AG04449 (cell line): Measurements from ENCODE around the gene DIMT1.

Experiments
- CTCF ChIA-PET: fragments of 350-600 bp; formaldehyde crosslinking; extraction: SDS; loops from one replicate; lab custom pipeline; 2021; ENCODE audit warnings: antibody characterized with exemption; lab: Yijun Ruan, JAX
- POLR2A ChIA-PET: fragments of 400-600, 350-600 bp; formaldehyde crosslinking; extraction: SDS; loops from one replicate; lab custom pipeline; 2020; ENCODE audit warnings: antibody characterized with exemption, inconsistent platforms; lab: Yijun Ruan, JAX
- DNase-seq: peaks from one replicate; pipeline ENCODE4 v3.0.0-alpha.2; 2010; ENCODE audit warnings: low read depth, low spot score
- H3K4me3 ChIP-seq: 2 replicates; pipeline ENCODE4 v1.5.1; 2011; ENCODE audit warnings: low read depth, mild to moderate bottlenecking, control low read depth, low read length
- CTCF ChIP-seq: IDR thresholded peaks from one replicate; pipeline ENCODE4 v1.5.1; 2011; ENCODE audit warnings: mild to moderate bottlenecking, moderate library complexity, low read length, control low read depth, inconsistent platforms; ENCODE audit not compliant: insufficient read depth; ENCODE audit errors: missing control alignments

DIMT1 gene

GRCh38 chr5:62374090-62374489, 29.6 kb downstream of the DIMT1 start:
- POLR2A ChIA-PET, result no interaction called here
- CTCF ChIA-PET, result interaction anchor here (1.3 kb wide), 1 partner anchor 18 kb away, joined by 3 read pairs; no protein-coding TSS in a partner anchor
- no peak overlapping the region for H3K4me3 ChIP-seq
- no peak for DNase-seq
- no peak for TF ChIP-seq CTCF

- ChIA-PET POLR2A (no interaction called here), CTCF (no interaction called here)
- DNase-seq, result no peak
- no peak for TF ChIP-seq CTCF
- H3K4me3 ChIP-seq, result no peak overlapping the region
Observed at GRCh38 chr5:62373382-62373781, 30.3 kb downstream of the DIMT1 start.

GRCh38 chr5:62372600-62372999, 31.1 kb downstream of the DIMT1 start:
- DNase-seq, result no peak
- POLR2A ChIA-PET, result no interaction called here
- CTCF ChIA-PET, result no interaction called here
- no peak overlapping the region for H3K4me3 ChIP-seq
- no peak for TF ChIP-seq CTCF

- POLR2A ChIA-PET, result no interaction called here
- no peak for TF ChIP-seq CTCF
Observed at GRCh38 chr5:62371409-62371808, 32.3 kb downstream of the DIMT1 start.

GRCh38 chr5:62369039-62369438, 34.7 kb downstream of the DIMT1 start:
- CTCF ChIA-PET, result no interaction called here
- POLR2A ChIA-PET, result no interaction called here

More at GRCh38 chr5:62371409-62371808, 32.3 kb downstream of the DIMT1 start:
- CTCF ChIA-PET, result no interaction called here
- no peak overlapping the region for H3K4me3 ChIP-seq
- no peak for DNase-seq

GRCh38 chr5:62362701-62363100, 41.0 kb downstream of the DIMT1 start:
- ChIA-PET CTCF (interaction anchor here (1.3 to 2.6 kb wide), 2 partner anchors 8 to 10 kb away, joined by 6 to 8 read pairs; no protein-coding TSS in a partner anchor), POLR2A (no interaction called here)
- TF ChIP-seq CTCF, result no peak
- H3K4me3 ChIP-seq, result no peak overlapping the region
- DNase-seq, result no peak

More at GRCh38 chr5:62369039-62369438, 34.7 kb downstream of the DIMT1 start:
- TF ChIP-seq CTCF, result no peak
- H3K4me3 ChIP-seq, result no peak overlapping the region
- DNase-seq, result no peak
